ENCODE measurements around the gene ENTPD6. TPM values are rescaled to one million over a fixed set of nuclear protein-coding genes. Genes with fewer than 3 reads are reported as not detected.
A peak's percentile ranks its signal among the peaks of the same experiment; 100 is the strongest.

The ENTPD6 gene
- total RNA-seq, 1 donor from 2014 or later: 106 TPM

DNA sequence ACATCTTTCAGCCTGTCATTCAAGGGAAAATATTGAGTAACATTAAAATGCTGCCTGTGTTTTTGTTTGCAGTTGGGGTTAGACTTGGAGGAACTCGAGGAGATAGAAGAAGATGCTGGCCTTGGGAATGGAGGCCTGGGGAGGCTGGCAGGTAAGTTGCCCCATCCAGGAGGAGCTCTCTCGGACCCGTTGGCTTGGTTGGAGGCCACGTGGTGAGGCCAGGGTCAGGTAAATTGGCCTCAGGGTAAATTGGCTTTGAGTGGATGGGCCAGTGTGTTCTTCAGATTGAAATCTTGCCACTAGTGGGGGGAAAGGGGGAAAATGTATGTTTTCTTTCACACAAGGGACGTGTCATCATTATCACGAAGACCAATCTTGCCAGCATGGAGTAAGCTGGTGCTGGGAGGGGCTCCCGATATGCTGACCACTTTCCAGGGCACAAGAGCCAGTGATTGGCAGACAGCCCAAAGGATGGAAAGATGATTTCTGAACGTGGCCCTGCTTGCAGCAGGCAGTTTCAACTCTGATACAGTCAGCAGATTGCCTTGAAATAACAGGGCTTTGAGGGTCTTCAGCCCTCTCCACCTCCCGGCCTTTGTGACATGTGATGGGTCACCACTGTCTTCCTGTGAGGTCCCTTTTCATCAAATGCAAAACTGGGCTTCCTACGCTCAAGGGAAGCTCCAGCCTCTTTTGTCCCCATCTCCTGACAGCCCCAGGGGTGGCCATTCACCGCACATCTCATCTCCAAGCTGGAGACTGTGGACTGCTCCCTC lies 73.7 kb downstream of the ENTPD6 start:
- intact Hi-C loops (cut with micrococcal nuclease): no loop called here
- H3K4me3 ChIP-seq: no peak overlapping the region

DNA sequence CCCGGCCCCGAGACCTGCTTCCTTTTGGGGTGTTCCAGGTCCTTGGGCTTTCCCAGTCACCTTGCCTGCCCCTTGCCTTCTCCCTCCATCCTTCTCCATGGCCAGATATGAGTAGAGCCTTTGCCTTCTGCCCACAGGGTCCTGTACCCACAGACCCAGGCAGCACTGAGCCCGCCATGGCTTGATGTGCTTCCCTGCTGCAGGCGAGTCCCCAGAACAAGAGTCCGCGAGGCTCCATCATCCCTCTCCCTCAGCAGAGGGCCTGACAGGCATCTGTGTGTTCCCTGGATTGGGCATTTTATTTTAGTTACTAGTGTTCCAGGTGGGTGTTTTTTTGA lies 74.3 kb downstream of the ENTPD6 start:
- peak; percentile 4 for DNase-seq
- TF ChIP-seq, protein P1, sequence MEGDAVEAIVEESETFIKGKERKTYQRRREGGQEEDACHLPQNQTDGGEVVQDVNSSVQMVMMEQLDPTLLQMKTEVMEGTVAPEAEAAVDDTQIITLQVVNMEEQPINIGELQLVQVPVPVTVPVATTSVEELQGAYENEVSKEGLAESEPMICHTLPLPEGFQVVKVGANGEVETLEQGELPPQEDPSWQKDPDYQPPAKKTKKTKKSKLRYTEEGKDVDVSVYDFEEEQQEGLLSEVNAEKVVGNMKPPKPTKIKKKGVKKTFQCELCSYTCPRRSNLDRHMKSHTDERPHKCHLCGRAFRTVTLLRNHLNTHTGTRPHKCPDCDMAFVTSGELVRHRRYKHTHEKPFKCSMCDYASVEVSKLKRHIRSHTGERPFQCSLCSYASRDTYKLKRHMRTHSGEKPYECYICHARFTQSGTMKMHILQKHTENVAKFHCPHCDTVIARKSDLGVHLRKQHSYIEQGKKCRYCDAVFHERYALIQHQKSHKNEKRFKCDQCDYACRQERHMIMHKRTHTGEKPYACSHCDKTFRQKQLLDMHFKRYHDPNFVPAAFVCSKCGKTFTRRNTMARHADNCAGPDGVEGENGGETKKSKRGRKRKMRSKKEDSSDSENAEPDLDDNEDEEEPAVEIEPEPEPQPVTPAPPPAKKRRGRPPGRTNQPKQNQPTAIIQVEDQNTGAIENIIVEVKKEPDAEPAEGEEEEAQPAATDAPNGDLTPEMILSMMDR (IDR thresholded peaks at IDR 0.05; ENCODE audit: borderline replicate concordance): no peak
- Histone ChIP-seq H3K27ac (replicated peaks) (no peak overlapping the region), H3K36me3 (peaks cover 71% of the 10 kb centered on the region), H3K4me3 (no peak overlapping the region), H3K4me1 (peaks cover 60% of the 10 kb centered on the region), H3K9me3 (replicated peaks) (no peaks in the 10 kb centered on the region), H3K27me3 (ENCODE audit: low read depth) (no peaks in the 10 kb centered on the region)
- intact Hi-C loops (cut with micrococcal nuclease): no loop called here

More for the DNA sequence above, 73.7 kb downstream of the ENTPD6 start:
- no peaks in the 10 kb centered on the region for H3K9me3 ChIP-seq (replicated peaks)
- H3K4me1 ChIP-seq: peaks cover 54% of the 10 kb centered on the region
- no peak overlapping the region for H3K27ac ChIP-seq (replicated peaks)
- TF ChIP-seq, protein P1 (IDR thresholded peaks at IDR 0.05; ENCODE audit: borderline replicate concordance): no peak
- H3K36me3 ChIP-seq: peaks cover 65% of the 10 kb centered on the region
- H3K27me3 ChIP-seq (ENCODE audit: low read depth): no peaks in the 10 kb centered on the region
- no peak for DNase-seq

DNA sequence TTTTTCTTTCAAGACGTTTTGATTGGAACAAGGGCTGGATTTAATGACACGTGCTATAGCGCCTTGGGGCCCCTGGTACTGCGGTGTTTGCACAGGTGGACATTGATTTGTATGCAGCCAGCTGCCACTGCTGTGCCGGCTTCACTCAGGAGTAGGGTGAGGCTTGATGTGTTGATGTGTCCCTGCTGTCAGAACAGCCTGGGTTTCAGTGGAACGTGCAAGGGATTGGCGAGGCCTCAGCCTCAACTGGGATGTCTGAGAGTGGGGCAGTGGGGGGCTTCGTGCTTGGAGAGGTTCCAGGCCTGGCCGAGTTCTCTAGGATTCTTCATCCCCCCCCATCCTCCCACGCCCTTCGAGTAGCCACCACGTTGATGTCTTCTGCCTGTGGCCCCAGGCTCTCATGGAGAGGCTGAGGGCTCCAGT lies 75.3 kb downstream of the ENTPD6 start:
- peak overlapping the region; percentile 87 for H3K27ac ChIP-seq (replicated peaks)
- peaks cover 70% of the 10 kb centered on the region for H3K4me1 ChIP-seq

DNA sequence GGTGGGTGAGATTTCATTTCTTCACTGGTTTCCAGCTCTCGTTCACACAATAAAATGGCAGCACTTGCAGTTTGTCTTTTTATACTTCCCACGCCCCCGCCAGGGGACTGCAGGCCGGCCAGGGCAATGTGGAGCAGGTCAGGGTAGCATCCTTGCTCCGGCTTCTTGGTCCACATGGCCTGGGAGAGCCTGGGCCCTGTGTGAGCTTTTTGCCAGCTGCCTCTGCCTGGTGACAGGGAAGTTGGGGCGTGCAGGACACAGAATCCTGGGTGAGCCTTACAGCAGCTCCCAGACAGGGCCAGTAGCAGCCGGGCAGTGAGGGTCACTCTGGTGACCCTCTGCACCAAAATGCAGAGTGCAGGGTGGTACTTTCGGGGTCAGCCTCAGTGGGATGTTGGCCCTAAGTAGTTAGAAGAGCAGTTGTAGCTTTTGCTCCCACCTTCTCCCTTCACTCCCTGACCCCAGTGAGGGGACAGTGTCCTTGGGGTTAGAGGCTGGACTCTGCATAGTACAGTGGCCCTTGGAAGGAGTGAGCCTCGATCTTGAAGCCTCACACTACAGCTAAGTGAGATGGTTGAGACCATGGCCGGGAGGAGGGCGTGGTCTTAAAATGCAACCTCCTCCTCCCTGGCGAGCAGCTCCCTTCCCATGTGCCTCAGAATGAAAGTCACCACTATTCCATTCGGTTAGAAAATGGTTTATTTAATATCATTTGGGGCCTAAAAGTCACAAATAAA lies 76.1 kb downstream of the ENTPD6 start:
- Histone ChIP-seq H3K4me3 (no peak overlapping the region), H3K4me1 (peaks cover 78% of the 10 kb centered on the region), H3K27me3 (ENCODE audit: low read depth) (no peaks in the 10 kb centered on the region), H3K9me3 (replicated peaks) (no peaks in the 10 kb centered on the region), H3K27ac (replicated peaks) (peak overlapping the region; percentile 87), H3K36me3 (peaks cover 80% of the 10 kb centered on the region)
- TF ChIP-seq, protein P1 (IDR thresholded peaks at IDR 0.05; ENCODE audit: borderline replicate concordance): no peak
- peak; percentile 6 for DNase-seq
- intact Hi-C loops (cut with micrococcal nuclease): no loop called here

More for the DNA sequence above, 75.3 kb downstream of the ENTPD6 start:
- Histone ChIP-seq H3K4me3 (no peak overlapping the region), H3K36me3 (peaks cover 77% of the 10 kb centered on the region), H3K27me3 (ENCODE audit: low read depth) (no peaks in the 10 kb centered on the region), H3K9me3 (replicated peaks) (no peaks in the 10 kb centered on the region)
- peak; percentile 11 for DNase-seq
- intact Hi-C loops (cut with micrococcal nuclease): no loop called here
- TF ChIP-seq, protein P1 (IDR thresholded peaks at IDR 0.05; ENCODE audit: borderline replicate concordance): no peak

DNA sequence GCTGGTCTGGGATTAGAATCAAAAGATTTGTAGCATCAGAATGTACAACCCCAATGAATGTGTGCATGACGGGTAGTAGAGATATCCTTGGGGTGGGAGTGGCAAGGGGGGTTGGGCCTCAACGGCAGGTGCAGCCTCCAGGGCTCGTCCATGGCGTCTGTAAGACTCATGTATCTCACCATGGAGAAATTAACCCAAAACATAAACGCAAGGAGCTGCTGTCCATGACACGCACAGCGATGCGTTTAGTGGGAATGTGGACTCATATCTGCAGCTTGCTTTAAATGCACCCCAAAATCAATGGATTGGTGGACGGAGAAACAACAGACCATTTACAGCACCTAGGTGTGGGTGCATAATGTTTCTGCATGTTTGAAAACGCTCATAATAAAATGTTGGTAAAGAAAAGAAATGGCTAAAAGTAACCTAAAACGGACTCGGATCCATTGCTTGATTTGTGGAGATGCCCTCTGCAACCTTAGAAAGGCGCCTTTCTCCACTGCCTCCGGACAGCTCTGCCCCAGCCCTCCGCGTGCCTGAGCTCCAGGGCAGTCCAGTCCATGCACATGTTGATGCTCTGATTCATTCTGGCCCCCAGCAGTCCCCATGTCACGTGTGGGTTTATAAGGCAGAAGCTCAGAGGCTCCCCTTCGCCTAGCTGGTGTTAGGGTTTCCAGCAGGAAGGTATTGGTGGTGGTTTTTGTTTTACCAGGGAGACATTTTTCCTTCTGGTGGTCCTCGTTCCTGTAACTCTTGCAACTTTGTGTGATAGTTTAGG lies 76.9 kb downstream of the ENTPD6 start:
- no peak overlapping the region for H3K4me3 ChIP-seq
- peak overlapping the region; percentile 87 for H3K27ac ChIP-seq (replicated peaks)
- intact Hi-C loops (cut with micrococcal nuclease): no loop called here
- no peaks in the 10 kb centered on the region for H3K9me3 ChIP-seq (replicated peaks)
- peak; percentile 7 for DNase-seq
- H3K36me3 ChIP-seq: peaks cover 85% of the 10 kb centered on the region
- TF ChIP-seq, protein P1 (IDR thresholded peaks at IDR 0.05; ENCODE audit: borderline replicate concordance): no peak
- peaks cover 86% of the 10 kb centered on the region for H3K4me1 ChIP-seq
- no peaks in the 10 kb centered on the region for H3K27me3 ChIP-seq (ENCODE audit: low read depth)
